Neural progenitor cell (in vitro differentiated cells): ENCODE data around the gene CACTIN.

ENCODE experiments used
- EZH2 ChIP-seq: fragments of 200-600 bp; sonication (generic); IDR thresholded peaks from 2 replicates; pipeline ENCODE4 v1.6.1; 2017; ENCODE audit warnings: antibody characterized with exemption, mild to moderate bottlenecking, moderate library complexity
- TF ChIP-seq, protein P1 (sequence below): fragments of 200-600 bp; sonication (generic); IDR thresholded peaks from 2 replicates; pipeline ENCODE4 v1.5.1; 2017; ENCODE audit warnings: antibody characterized with exemption, mild to moderate bottlenecking

DNA sequence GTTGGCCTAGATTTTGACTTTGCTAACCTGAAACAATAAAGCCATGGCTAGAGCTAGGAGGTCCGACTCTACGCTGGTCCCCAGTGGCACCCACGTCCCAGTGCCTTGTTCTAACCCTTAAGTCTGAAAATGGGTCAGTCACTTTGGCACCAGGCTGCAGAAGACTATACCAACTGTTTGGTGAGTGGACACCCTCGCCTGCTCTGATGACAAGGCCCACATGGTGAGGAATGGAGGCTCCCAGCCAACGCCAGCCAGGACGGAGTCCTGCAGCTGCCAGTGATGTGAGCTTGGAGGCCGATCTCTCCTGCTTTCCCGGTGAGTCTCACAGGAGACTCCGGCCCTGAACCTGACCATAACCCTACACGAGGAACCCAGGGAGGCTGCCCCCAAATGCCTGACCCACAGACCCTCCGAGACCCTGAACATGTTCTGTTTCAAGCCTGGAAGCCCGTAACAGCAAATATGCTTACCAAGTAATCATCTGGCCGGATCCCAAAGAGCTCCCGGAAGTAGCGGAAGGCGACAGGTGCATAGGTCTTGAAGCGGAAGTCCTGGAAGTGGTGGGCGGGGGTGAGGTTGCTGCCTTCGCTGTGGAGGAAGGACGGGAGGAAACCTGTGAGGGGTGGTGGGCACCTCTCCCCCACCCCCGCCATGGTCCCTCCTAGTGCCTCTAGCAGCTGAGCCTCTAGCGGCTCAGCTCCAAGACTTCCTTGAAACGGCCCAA is 34.1 kb upstream of the CACTIN start:
- TF ChIP-seq EZH2, result no peak
- TF ChIP-seq, protein P1, sequence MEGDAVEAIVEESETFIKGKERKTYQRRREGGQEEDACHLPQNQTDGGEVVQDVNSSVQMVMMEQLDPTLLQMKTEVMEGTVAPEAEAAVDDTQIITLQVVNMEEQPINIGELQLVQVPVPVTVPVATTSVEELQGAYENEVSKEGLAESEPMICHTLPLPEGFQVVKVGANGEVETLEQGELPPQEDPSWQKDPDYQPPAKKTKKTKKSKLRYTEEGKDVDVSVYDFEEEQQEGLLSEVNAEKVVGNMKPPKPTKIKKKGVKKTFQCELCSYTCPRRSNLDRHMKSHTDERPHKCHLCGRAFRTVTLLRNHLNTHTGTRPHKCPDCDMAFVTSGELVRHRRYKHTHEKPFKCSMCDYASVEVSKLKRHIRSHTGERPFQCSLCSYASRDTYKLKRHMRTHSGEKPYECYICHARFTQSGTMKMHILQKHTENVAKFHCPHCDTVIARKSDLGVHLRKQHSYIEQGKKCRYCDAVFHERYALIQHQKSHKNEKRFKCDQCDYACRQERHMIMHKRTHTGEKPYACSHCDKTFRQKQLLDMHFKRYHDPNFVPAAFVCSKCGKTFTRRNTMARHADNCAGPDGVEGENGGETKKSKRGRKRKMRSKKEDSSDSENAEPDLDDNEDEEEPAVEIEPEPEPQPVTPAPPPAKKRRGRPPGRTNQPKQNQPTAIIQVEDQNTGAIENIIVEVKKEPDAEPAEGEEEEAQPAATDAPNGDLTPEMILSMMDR, result no peak
